Measurements from ENCODE around the gene CYP2A13.
"Not testable (repeated sequence)": the region's sequence is repeated elsewhere in the genome, so short reads cannot be mapped to it uniquely, and the experiment has no call there.

DNA sequence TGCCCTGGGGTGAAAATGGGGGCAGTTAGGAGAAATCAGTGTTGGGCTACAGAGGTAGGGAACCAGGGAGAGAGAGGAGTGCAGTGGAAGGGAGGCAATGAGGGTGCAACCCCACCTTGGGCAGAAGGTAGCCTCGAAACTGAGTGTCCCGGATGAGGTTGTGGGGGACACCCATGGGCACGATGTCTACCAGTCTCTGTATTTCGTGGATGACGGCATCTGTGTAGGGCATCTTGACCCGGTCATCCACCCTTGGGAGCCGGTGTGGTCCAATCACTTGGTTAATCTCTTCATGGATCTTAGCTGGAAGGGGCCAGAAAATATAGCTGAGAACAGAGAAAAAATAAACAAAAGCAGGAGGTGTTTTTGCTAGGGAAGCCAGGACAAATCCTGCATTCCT lies 36.1 kb upstream of the CYP2A13 start:
- TF ChIP-seq CTCF (conservative IDR thresholded peaks at IDR 0.05; ENCODE audit: low read length); EZH2phosphoT487 (IDR thresholded peaks at IDR 0.05; ENCODE audit: borderline replicate concordance, low read depth, low read length): not testable (repeated sequence)
